ENCODE measurements around the gene ABCA4.

DNA sequence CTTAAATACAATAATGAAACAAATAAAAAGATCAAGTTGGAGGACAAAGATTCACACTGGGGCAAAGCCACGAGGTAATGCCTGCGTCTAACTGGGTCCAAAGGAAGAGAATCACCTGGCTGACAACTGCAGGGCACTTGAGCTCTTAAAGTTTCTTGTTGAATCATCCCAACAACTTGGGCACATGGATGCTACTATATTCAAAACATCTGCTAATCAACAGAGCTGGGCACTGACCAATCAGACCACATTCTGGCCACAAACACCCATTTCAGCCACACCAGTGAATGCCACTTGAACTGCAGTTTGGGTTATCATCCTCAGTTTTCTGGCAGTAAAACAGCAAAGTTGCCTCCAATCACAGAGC, 51.0 kb downstream of the ABCA4 start:
- no peak for TF ChIP-seq TAF1 (IDR thresholded peaks at IDR 0.05; ENCODE audit: borderline replicate concordance, low read depth, low read length)
- TF ChIP-seq POLR2A (IDR thresholded peaks at IDR 0.05; ENCODE audit: low read depth, low read length) = no peak
- TF ChIP-seq POLR2AphosphoS5 (IDR thresholded peaks at IDR 0.05; ENCODE audit: low read depth, low read length) = no peak
